Stimulated activated CD8-positive, alpha-beta memory T cell treated with anti-CD3 and anti-CD28 coated beads, Interleukin-7, amount 100 ng/mL, for 1 hour (primary cell): Measurements from ENCODE around the gene VANGL2.

Experiments used
- DNase-seq, 2 donors: peaks; one replicate each; pipeline ENCODE4 v3.0.0-alpha.2; 2020; ENCODE audit warnings: low read depth in 2 of 2

Gene VANGL2

GRCh38 chr1:160428053-160428452 is 27.7 kb downstream of the VANGL2 start:
- no peak for DNase-seq

DNA sequence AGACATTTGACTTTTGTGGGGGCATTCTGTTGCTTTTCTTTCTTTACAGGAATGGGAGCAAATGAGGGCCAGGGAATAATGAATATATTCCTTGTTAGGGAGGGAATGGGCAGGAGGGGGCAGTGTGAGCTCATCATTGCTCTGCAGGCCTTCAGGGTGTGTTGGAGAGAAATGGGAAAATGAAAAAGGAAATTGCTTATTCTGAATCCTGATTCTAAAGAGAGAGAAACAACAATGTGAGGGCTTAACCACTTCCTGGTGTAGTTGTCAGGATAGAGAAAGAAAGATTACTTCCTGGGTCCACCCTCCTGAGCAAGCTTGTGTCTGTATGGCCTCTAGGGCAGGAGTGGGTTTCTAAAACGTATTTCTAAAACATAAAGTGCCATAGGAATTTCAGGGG is 28.3 kb downstream of the VANGL2 start:
- DNase-seq = no peak

GRCh38 chr1:160429125-160429561 is 28.8 kb downstream of the VANGL2 start:
- no peak for DNase-seq

DNA sequence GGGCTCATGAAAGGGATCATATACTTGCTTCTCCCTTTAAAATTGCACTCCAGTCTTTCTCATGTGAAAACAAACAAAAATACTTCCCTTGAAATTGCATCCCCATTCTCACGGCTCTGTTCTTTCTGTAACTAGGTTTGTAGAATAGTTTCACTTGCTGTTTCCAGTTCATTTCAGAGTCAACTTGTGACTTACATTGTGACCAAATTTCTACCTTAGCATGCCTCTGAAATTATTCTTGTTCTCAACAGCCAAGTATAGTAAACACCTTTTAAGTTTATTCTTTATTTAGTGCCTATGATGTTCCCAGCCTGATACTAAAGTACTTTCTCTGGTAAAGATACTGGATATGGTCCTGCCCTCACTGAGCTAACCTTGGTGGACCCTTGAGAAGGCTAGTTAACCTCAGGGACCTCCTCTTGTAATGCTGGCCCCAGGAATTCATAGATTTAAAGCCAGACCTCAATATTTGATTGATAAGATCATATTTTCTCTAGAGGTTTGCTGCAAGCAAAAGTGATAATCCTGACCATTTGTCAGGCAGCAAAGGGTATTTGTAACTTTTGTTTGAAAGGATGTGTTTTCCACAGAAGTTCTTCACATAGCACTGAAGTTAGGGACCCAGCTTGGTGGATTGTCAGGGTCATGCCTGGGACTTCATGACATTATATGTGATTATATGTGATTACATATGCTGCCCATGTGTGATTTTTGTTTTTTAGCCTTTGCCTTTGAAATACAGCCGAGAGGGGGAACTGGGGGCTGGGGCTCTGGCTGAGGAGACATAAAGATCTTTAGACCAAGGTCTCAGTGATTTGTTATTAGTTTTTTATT is 29.6 kb downstream of the VANGL2 start:
- no peak for DNase-seq

DNA sequence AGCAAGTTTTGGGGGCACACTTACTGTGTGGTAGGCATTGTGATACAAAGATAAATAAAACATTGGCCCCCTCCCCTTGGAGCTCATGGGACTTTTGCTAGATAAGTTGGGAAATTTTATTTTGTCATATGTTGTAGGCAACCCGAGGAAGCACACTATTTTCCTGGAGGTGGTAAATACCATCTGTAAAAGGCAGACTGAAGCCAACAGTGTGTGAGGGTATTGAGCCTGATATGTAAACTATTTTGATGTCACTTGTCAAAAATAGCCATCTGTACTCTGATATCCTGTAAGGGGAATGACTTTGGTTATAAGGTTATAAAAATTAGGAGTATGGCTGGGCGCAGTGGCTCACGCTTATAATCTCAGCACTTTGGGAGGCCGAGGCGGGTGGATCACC is 30.6 kb downstream of the VANGL2 start:
- DNase-seq = no peak

DNA sequence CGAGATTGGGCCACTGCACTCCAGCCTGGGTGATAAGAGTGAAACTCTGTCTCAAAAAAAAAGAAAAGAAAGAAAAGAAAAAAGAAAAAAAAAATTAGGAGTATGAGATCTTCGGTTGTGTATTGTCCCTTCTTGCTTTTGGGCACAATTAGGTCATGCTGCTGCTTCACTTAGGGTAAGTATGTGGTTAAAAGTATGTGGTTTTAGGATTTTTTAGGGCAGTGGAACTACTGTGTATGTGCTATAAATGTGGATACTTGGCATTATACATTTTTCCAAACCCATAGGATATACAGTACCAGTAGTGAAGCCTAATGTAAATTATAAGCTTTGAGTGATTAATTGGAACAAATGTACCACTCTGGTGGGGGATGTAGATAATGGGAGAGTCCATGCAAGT is 31.2 kb downstream of the VANGL2 start:
- DNase-seq = no peak

- DNase-seq = no peak
Measured at GRCh38 chr1:160432371-160432786, 32.0 kb downstream of the VANGL2 start.

- no peak for DNase-seq
Measured at GRCh38 chr1:160436966-160437365, 36.6 kb downstream of the VANGL2 start.

- DNase-seq = no peak
Measured at GRCh38 chr1:160437432-160438316, 37.3 kb downstream of the VANGL2 start.

- DNase-seq = no peak
Measured at GRCh38 chr1:160438317-160438918, 38.1 kb downstream of the VANGL2 start.

DNA sequence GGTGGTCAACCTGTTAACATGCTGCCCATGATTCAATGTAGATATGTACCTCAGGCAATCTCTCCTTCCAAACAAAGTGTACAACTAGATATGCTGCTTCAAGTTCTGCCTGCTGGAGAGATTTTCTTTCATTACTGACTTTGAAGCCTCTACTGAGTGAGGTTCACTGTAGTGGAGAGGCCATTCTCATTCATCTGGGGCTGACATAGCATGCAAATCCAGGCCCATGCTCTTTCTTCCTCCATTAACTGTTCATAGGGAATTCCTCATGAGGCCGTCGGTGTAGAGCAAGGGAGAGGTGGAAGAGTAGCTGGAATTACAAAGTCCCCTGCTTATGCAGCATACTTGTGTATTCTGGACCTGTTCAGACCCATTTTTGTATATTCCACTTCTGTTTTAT is 38.6 kb downstream of the VANGL2 start:
- DNase-seq = no peak

DNA sequence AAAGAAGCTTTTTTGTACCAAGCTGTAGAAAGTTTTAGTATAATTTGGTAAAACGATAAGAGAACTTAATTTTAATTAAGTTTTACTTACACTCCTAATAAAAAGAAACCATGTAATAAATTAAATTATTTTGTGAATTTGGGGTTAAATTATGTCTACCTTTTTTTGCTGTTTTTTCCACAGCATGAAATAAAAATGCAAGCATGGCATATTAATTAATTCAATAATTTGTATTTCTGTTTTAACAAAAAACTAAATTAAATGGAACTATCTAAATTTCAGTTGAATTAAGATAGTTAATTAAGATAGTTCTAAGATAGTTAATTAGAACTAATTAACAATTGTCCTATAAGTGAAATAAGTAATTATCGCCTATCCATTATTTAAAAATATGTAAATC is 39.4 kb downstream of the VANGL2 start:
- no peak for DNase-seq

DNA sequence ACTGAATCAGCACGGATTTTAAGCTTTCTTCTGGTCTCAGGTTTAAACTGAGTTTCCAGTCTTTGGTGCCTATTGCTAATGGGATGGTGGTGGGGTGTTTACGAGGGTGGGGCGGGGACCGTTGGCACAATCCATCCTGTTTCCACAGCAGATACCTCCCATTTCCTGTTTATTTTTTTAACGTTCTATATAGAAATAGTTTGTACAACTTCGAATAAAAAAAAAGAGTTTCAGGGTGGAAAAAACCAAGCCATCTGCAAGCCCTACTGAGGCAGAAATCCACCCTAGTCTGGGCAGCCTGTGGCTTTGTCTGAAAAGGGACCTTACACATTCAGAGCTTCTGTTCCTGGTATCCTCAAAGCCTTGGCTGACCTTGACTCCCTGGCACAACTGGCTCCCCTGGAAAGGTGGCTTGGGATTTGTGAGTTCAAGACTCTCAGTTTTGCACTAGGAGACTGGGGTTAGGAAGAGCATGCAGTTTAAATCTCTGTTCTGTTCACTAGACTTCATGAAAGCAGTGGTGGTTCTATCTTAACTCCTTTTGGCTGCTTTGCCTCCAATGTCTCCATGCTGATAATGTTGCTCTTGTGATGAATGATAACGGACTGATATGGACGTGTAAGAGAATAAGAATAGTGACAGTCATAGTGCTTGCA is 46.7 kb downstream of the VANGL2 start:
- DNase-seq = no peak

GRCh38 chr1:160449494-160449893 is 49.1 kb downstream of the VANGL2 start:
- no peak for DNase-seq

DNA sequence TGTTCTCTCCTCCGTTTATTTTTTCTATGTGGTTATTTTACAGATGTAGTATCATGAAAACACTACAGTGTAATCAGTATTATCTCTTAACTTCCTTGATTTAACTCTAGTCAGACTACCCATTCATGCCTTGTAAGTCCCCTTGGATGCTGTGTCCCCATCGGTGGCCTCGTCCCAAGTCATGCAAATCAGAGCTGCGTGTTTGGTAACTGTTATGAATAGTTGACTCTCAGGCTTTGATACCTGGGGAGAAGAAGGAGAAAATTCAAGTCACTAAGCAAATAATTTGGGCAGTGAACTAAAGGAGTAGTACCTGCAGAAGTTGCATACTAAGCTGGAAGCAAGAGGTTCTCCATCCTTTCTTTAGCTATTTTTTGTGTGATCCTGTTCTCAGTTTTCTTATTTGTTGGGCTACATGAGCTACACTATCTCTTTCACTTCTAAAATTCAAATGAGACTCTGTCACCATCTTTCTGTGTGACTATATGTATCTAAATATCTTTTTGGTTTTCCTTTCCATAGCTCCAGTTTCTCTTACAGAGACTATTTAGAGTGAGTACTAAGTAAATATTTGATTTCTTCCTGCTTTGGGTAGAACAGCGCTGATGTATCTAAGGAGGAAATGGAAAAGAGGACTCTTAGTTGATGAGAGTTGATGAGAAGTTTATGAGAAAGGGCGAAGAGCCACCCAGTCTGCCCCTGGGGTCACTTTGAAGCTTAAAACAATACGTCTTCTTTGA is 50.9 kb downstream of the VANGL2 start:
- no peak for DNase-seq

- DNase-seq = no peak
Measured at GRCh38 chr1:160451859-160452232, 51.5 kb downstream of the VANGL2 start.

DNA sequence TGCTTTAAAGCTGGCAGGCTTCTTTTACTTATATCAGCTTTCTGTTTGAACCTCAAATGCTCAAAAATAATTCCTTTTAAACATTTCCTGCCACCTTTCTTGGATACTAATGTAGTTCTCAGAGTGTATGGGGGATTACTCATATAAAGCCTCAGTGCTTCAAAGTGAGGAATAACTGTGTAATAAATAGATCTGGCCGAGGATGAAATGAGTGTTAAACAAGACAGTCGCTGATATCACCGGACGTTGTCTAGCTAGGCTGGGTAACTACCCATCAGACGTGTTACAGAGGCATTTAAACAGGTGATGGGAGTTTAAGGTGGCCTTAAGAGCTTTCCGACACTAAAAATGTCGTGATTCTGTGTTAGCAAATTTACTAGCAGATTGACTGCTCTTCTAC is 53.1 kb downstream of the VANGL2 start:
- DNase-seq = no peak

DNA sequence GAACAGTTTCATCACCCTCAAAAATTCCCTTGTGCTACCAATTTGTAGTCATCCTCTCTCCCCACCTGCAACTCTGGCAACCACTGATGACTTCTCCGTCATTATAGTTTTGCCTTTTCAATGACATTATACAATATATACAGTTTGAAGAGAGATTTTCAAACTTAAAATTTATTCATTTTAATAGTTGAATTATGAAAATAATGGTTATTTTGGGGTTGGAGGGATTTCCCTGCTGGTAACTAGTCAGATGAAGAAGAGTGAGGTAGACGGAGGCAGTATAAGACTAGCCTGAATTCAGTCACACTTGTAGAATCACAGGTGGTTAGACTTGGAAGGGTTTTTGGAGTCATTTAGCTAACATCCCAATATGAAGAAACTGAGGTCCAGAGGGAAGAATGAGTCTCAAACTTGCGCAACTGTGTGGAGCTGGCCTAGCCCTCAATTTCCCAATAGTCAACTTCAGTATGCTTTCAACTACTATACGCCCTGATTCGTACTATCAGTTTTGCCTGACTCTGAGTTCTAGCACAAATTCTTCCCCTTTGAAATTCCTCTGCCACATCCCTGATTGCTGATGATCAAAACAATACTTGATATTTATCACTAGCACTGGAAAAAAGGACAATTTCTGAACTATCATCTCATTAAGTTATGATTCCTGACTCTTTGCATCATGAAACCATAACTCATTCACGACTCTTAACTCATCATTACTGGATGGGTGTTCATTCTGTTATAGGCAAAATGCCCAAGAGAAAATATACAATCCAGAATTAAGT is 54.2 kb downstream of the VANGL2 start:
- DNase-seq = no peak

DNA sequence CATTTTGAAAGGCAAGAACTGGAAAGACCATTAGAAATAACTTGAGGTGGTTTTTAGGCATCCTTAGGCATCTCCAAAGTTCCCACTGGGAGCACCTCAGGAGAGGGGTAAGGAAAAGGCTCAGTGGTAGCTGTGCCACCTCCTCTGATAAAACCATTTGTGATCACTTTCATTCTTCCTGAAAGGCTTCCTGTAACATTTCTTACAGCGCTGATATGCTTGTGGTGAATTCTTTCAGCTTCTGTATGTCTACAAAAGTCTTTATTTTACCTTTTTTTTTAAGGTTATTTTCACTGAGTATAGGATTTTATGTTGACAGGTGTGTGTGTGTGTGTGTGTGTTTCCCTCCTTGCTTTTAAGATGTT is 54.8 kb downstream of the VANGL2 start:
- DNase-seq = no peak

DNA sequence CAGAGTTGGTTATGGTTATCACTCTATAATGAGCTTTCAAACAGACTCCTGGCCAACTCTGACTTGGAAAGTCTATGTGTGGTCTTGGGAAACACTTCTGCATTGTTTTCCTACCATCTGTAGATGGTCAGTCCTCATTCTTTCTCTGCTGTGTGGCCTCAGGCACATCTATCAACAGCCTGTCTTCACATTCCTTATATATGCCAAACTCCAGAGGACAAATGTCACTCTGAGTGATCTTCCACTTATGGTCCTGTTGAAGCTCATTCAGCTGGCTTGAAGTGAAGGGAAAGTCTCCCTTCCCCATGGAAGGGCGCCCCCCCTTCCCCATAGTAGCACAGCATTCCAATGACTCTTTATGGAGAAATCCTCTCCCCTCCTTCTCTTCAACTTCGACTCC is 58.7 kb downstream of the VANGL2 start:
- DNase-seq = no peak

DNA sequence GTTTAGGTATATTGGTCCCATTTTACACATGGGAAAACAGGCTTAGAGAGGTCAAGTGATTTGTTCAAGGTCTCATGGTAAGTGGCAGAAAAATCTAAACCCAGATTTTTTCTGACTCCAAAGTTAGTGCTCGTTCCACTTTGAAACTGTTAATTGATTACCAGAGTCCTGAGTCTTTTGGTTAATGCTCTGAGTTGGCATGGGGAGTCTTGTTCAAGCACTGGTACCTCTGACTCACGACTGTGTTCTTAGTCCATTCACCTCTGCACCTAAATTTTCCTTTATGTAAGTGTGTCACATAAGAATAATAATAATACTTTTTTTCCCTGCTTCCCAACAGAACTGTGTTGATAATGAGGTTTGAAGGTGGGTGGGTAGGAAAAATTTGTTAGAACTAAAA is 59.3 kb downstream of the VANGL2 start:
- no peak for DNase-seq
